ENCODE measurements around the gene ARHGEF12. TPM values are rescaled to one million over a fixed set of nuclear protein-coding genes. Genes with fewer than 3 reads are reported as not detected.

The ARHGEF12 gene
- total and polyA plus RNA-seq, 4 donors = 19.0 to 243 (median 55.6) TPM

DNA sequence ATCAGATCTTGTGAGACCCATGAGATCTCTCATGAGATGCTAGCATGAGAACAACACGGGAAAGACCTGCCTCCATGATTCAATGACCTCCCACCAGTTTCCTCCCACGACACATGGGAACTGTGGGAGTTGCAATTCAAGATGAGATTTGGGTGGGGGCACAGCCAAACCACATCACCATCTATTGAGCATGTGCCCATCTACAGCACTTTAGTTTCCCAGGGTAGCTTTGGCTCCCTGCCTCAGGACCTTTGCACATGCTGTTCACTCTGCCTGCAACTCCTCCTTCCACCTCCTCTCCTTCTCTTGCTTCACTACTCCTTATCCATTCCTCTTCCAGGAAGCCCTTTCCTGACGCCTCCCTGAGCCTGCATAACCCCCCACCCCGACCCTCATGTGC is 192.5 kb downstream of the ARHGEF12 start:
- H3K36me3 ChIP-seq (ENCODE audit: control insufficient read depth in 4 of 4, insufficient read depth in 4 of 4, low read length in 4 of 4) = no peaks in the 10 kb centered on the region
- H3K9me3 ChIP-seq (ENCODE audit: control insufficient read depth in 4 of 4, insufficient read depth in 3 of 4, low read length in 3 of 4) = peaks cover 0 to 3% (median 0%) of the 10 kb centered on the region in 4 donors
- no peak overlapping the region for H3K27ac ChIP-seq (ENCODE audit: low read depth in 1 of 2, low read length in 1 of 2)
- H3K4me1 ChIP-seq (ENCODE audit: control insufficient read depth in 5 of 5, insufficient read depth in 5 of 5, low read length in 5 of 5) = peaks cover 0 to 32% (median 0%) of the 10 kb centered on the region in 5 donors
- H3K27me3 ChIP-seq (ENCODE audit: control insufficient read depth in 3 of 3, insufficient read depth in 3 of 3, low read length in 2 of 3) = no peaks in the 10 kb centered on the region
- WGBS, 2 donors = 87 to 93% methylated on average over 4 of the region's 4 CpGs
- H3K4me3 ChIP-seq = no peak overlapping the region
- DNase-seq (no peak), ATAC-seq (ENCODE audit: insufficient read depth, low FRiP score) (no peak)
- TF ChIP-seq, protein P1, sequence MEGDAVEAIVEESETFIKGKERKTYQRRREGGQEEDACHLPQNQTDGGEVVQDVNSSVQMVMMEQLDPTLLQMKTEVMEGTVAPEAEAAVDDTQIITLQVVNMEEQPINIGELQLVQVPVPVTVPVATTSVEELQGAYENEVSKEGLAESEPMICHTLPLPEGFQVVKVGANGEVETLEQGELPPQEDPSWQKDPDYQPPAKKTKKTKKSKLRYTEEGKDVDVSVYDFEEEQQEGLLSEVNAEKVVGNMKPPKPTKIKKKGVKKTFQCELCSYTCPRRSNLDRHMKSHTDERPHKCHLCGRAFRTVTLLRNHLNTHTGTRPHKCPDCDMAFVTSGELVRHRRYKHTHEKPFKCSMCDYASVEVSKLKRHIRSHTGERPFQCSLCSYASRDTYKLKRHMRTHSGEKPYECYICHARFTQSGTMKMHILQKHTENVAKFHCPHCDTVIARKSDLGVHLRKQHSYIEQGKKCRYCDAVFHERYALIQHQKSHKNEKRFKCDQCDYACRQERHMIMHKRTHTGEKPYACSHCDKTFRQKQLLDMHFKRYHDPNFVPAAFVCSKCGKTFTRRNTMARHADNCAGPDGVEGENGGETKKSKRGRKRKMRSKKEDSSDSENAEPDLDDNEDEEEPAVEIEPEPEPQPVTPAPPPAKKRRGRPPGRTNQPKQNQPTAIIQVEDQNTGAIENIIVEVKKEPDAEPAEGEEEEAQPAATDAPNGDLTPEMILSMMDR (IDR thresholded peaks at IDR 0.05; ENCODE audit: control extremely low read depth, extremely low read depth) = no peak
- no peak overlapping the region for H3K9ac ChIP-seq (ENCODE audit: insufficient read depth in 1 of 2, low read length in 2 of 2)

GRCh38 chr11:120529214-120529613 is 193.0 kb downstream of the ARHGEF12 start:
- Histone ChIP-seq H3K27ac (ENCODE audit: low read depth in 1 of 2, low read length in 1 of 2) (no peak overlapping the region), H3K4me3 (no peak overlapping the region), H3K9ac (ENCODE audit: insufficient read depth in 1 of 2, low read length in 2 of 2) (no peak overlapping the region), H3K27me3 (ENCODE audit: control insufficient read depth in 3 of 3, insufficient read depth in 3 of 3, low read length in 2 of 3) (no peaks in the 10 kb centered on the region), H3K36me3 (ENCODE audit: control insufficient read depth in 4 of 4, insufficient read depth in 4 of 4, low read length in 4 of 4) (no peaks in the 10 kb centered on the region), H3K9me3 (ENCODE audit: control insufficient read depth in 4 of 4, insufficient read depth in 3 of 4, low read length in 3 of 4) (peaks cover 0 to 3% (median 0%) of the 10 kb centered on the region in 4 donors), H3K4me1 (ENCODE audit: control insufficient read depth in 5 of 5, insufficient read depth in 5 of 5, low read length in 5 of 5) (peaks cover 0 to 32% (median 0%) of the 10 kb centered on the region in 5 donors)
- no peak for DNase-seq
- TF ChIP-seq, protein P1 (IDR thresholded peaks at IDR 0.05; ENCODE audit: control extremely low read depth, extremely low read depth) = no peak
- 85 to 91% methylated on average over 7 of the region's 7 CpGs for WGBS, 2 donors
- ATAC-seq (ENCODE audit: insufficient read depth, low FRiP score) = no peak

DNA sequence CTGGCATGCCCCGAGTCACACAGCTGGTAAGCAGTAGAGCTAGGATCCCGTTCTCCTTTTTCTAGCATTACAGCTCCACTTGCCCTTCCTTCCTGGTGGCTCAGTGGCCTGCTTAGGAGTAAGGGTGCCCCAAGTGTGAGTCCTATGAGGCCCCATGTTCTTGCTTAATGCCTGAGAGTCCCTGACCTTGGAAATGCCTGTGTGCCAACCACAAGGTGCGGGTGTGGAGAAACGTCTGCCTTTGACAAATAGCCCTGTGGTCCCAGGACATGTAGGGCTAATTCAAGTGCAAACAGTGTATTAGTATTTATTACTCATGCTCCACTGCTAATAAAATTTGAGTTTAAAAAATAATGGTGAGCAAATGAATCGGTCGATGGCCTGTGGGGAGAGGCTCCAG is 193.7 kb downstream of the ARHGEF12 start:
- peaks cover 0 to 3% (median 0%) of the 10 kb centered on the region in 4 donors for H3K9me3 ChIP-seq (ENCODE audit: control insufficient read depth in 4 of 4, insufficient read depth in 3 of 4, low read length in 3 of 4)
- H3K36me3 ChIP-seq (ENCODE audit: control insufficient read depth in 4 of 4, insufficient read depth in 4 of 4, low read length in 4 of 4) = no peaks in the 10 kb centered on the region
- no peak overlapping the region for H3K27ac ChIP-seq (ENCODE audit: low read depth in 1 of 2, low read length in 1 of 2)
- H3K27me3 ChIP-seq (ENCODE audit: control insufficient read depth in 3 of 3, insufficient read depth in 3 of 3, low read length in 2 of 3) = no peaks in the 10 kb centered on the region
- no peak for DNase-seq
- ATAC-seq (ENCODE audit: insufficient read depth, low FRiP score) = no peak
- H3K4me3 ChIP-seq = no peak overlapping the region
- TF ChIP-seq, protein P1 (IDR thresholded peaks at IDR 0.05; ENCODE audit: control extremely low read depth, extremely low read depth) = no peak
- peaks cover 0 to 32% (median 0%) of the 10 kb centered on the region in 5 donors for H3K4me1 ChIP-seq (ENCODE audit: control insufficient read depth in 5 of 5, insufficient read depth in 5 of 5, low read length in 5 of 5)
- 78 to 80% methylated on average over 6 of the region's 6 CpGs for WGBS, 2 donors
- H3K9ac ChIP-seq (ENCODE audit: insufficient read depth in 1 of 2, low read length in 2 of 2) = no peak overlapping the region

Measured in lung (tissue), 12 donors.